Epithelial cell of esophagus (primary cell): ENCODE results near the gene NRN1L.

Experiments
- DNase-seq: peaks from one replicate; pipeline ENCODE4 v3.0.0; 2010; ENCODE audit warnings: low read depth
- H3K4me3 ChIP-seq: 2 replicates; pipeline ENCODE4 v1.5.1; 2011; ENCODE audit warnings: mild to moderate bottlenecking, low read length, control low read depth
- CTCF ChIP-seq: IDR thresholded peaks from 2 replicates; pipeline ENCODE4 v1.5.1; 2011; ENCODE audit warnings: low read depth, mild to moderate bottlenecking, low read length, control low read depth, inconsistent platforms; ENCODE audit not compliant: insufficient read depth; ENCODE audit errors: missing control alignments

The NRN1L gene

GRCh38 chr16:67892899-67893742, 8.4 kb downstream of the NRN1L start, which contains the start of gene PSKH1:
Gene PSKH1, plus strand, starts transcription at chr16:67893254. Its CDS starts 15,496 bp downstream, at chr16:67908750.
- H3K4me3 ChIP-seq: peak within 1 kb of the TSS; percentile 88
- TF ChIP-seq CTCF: no peak
- peak; percentile 97 for DNase-seq

- no peak for TF ChIP-seq CTCF
- peak; percentile 50 for DNase-seq
Observed at GRCh38 chr16:67893743-67894399, 9.2 kb downstream of the NRN1L start.

GRCh38 chr16:67897231-67897630, 12.5 kb downstream of the NRN1L start:
- peak; percentile 22 for DNase-seq
- no peak for TF ChIP-seq CTCF
- no peak overlapping the region for H3K4me3 ChIP-seq

More at GRCh38 chr16:67893743-67894399, 9.2 kb downstream of the NRN1L start:
- peak overlapping the region; percentile 88 for H3K4me3 ChIP-seq

GRCh38 chr16:67901734-67902133, 17.0 kb downstream of the NRN1L start:
- TF ChIP-seq CTCF: no peak
- DNase-seq: no peak
- H3K4me3 ChIP-seq: no peak overlapping the region

- TF ChIP-seq CTCF: no peak
- no peak overlapping the region for H3K4me3 ChIP-seq
- DNase-seq: no peak
Observed at GRCh38 chr16:67902831-67903230, 18.1 kb downstream of the NRN1L start.

GRCh38 chr16:67907397-67908180, 22.9 kb downstream of the NRN1L start:
- H3K4me3 ChIP-seq: no peak overlapping the region
- no peak for DNase-seq
- no peak for TF ChIP-seq CTCF
